Loucy (cell line): ENCODE data around the gene SAMD1.
"Not testable (repeated sequence)": the region's sequence is repeated elsewhere in the genome, so short reads cannot be mapped to it uniquely, and the experiment has no call there.

Experiments used
- EZH2phosphoT487 ChIP-seq: fragments of 200-600 bp; IDR thresholded peaks from 2 replicates; pipeline ENCODE4 v1.6.1; 2018; ENCODE audit warnings: antibody characterized with exemption, mild to moderate bottlenecking, moderate library complexity, borderline replicate concordance
- TF ChIP-seq, protein P1 (sequence below): fragments of 200-600 bp; sonication (generic); conservative IDR thresholded peaks from 2 replicates; pipeline ENCODE4 v1.5.1; 2014; ENCODE audit warnings: mild to moderate bottlenecking, antibody characterized with exemption, low read length

DNA sequence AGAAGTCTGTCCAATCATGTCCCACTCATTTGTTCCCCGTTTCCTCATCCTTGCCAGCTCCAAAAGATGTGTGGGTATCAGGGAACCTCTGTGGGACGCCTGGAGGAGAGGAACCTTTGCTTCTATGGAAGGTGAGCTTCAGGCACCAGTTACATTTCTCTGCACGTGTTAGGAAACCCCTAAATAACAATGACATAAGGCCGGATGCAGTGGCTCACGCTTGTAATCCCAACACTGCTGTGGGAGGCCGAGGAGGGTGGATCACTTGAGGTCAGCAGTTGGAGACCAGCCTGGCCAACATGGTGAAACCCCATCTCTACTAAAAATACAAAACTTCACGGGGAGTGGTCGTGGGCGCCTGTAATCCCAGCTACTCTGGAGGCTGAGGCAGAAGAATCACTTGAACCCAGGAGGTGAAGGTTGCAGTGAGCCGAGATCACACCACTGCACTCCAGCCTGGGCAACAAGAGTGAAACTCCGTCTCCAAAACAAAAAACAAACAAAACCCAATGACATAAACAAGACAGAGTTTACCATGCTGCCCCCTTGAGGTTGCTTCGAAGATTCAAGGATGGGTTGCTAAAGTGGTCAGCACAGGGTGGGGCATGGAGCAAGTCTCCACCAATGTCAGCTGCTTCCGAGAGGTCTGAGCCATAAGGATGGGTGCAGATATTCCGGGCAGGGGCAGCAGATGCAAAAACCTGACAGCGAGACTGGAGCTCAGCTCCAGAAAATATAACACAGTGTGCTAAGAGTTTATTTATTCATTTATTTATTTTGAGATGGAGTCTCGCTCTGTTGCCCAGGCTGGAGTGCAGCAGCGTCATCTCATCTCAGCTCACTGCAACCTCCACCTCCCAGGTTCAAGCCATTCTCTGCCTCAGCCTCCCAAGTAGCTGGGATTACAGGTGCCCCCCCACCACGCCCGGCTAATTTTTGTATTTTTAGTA is 47.6 kb downstream of the SAMD1 start:
- TF ChIP-seq, protein P1, sequence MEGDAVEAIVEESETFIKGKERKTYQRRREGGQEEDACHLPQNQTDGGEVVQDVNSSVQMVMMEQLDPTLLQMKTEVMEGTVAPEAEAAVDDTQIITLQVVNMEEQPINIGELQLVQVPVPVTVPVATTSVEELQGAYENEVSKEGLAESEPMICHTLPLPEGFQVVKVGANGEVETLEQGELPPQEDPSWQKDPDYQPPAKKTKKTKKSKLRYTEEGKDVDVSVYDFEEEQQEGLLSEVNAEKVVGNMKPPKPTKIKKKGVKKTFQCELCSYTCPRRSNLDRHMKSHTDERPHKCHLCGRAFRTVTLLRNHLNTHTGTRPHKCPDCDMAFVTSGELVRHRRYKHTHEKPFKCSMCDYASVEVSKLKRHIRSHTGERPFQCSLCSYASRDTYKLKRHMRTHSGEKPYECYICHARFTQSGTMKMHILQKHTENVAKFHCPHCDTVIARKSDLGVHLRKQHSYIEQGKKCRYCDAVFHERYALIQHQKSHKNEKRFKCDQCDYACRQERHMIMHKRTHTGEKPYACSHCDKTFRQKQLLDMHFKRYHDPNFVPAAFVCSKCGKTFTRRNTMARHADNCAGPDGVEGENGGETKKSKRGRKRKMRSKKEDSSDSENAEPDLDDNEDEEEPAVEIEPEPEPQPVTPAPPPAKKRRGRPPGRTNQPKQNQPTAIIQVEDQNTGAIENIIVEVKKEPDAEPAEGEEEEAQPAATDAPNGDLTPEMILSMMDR = peak; percentile 64
- TF ChIP-seq EZH2phosphoT487 = not testable (repeated sequence)
